Hematopoietic multipotent progenitor cell treated with erythropoietin and hydrocortisone succinate and interleukin-3 and kit ligand, for 4 days (in vitro differentiated cells): ENCODE results near the gene NPC2.

Source experiments
- DNase-seq: peaks from one replicate; pipeline ENCODE4 v3.0.0-alpha.2; 2015

Gene NPC2

GRCh38 chr14:74501691-74502090, 8.6 kb upstream of the NPC2 start:
- DNase-seq, result no peak

- DNase-seq, result peak; percentile 57
Measured at GRCh38 chr14:74501135-74501614, 8.1 kb upstream of the NPC2 start.

DNA sequence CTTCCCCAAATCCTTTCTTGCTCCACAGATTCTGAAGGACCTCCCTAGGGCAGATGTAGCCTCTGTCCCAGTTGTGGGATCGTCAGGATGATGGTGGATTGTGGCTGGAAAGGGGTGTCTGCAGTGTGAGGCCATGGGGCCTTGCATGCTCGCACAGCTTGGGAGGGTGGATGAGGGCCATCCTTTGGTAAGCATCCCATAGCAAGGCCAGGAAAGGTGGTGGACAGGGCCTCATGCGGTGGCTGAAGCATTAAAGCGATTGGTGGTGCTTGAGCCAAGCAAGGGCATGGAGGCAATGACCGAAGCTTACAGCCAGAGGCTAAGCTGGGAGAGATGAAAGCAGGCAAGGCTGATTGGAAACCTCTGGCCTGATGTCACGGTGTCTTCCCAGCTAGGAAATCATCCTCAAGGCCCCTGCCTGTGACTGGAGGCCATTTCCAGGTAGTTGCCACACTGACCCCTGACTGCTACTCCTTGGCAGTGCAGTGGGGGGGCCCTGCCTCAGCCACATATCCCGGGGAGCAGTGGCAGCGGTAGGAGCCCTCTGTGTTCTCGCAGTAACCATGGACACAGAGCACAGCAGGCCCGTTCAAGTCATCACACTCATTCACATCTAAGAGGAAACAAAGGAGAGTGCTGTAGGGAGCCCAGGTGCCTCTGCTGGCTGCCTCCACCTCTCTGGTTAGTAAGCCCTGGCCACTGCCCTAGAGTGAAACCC, 7.5 kb upstream of the NPC2 start:
- DNase-seq, result no peak

DNA sequence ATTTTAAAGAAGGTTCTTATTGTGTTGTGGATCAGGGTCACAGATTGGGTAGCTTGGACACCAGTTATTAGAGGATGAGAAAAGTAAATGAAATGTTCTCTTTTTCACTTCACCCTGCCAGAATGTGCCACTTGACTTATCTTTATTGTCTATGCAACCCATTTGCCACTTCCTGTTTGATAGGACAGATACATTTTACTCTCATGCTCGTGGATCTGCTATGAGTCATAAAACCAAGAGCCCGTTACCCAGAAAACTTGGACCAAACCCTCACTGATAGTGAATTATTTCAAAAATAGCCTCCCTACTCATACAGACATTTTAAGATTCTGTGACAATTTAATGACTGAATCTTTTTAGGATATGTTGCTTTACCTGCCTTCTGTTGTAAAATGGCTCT, 2.3 kb upstream of the NPC2 start:
- peak; percentile 89 for DNase-seq

DNA sequence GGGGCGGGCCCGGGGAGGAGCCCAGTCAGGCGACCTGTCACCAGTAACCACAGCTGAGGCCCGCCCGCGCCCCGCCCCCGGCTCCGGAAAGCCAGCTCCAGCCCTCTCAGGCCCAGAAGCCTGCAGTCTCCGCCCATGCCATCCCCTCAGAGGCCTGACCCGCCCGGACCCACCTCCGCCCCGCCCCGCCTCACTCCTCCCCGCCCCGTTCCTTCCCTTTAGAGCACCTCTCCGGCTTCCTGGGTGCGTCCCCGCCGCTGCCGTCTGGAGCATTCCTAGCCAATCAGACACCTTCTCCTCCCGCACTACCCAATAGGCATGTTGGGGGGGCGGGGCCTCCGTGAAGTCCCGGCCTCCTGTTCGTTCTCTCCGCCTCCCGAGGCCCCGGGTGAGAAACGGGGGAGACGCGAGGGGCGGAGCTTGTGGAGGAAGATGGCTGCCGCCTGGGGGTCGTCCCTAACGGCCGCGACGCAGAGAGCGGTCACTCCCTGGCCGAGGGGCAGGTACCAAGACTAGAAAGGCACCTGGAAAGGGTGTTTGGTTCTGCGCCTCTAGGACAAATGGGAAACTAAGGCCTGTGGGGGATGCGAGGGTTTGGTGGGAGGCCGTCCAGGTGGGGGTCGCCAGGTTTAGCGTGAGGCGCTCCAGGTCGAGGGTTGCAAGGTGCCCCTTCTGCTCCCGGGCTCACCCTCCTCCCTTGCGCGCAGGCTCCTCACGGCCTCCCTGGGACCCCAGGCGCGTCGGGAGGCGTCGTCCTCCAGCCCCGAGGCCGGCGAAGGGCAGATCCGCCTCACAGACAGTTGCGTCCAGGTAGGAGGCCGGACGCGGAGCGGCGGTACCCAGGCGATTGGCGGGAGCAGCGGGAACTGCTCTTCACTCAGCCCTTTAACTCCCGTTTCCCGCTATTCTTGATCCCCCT, 497 bp upstream of the NPC2 start, which contains the start of gene ISCA2:
Gene ISCA2 (plus strand): TSS at position 423 of the 919 bp plus-strand sequence. CDS start 10 bp downstream, at position 433.
- peak; percentile 100 for DNase-seq

- DNase-seq, result peak; percentile 83
Measured at GRCh38 chr14:74491956-74492775, 939 bp downstream of the NPC2 start.

GRCh38 chr14:74490486-74490885, 2.6 kb downstream of the NPC2 start:
- DNase-seq, result no peak

DNA sequence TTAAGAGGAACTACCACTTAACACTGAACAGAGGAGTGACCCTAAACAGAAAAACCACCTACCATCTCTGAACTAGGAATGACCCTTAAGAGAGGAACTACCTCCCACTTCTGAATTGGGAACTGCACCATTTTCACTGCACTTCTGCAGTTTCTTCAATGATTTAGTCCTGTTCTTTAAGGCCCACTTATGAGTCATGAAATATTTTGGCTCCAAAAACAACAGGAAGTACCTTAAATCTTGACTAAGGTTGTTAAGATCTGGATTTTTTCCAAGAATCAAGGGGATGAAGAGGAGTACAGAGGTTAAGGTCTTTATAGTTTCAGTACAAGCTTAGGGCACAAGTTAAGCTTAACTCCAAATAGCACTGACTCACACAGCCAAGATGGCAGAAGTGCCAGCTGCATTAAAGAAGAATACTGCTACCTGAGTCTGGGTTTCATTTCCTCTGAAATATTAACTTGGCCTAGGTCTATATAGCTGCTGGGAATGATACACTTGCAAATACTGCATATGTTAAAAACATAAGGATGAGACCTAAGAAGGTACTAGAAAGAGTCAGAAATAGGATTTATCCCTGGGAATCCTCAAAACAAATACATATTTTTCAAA, 4.2 kb downstream of the NPC2 start:
- DNase-seq, result no peak

DNA sequence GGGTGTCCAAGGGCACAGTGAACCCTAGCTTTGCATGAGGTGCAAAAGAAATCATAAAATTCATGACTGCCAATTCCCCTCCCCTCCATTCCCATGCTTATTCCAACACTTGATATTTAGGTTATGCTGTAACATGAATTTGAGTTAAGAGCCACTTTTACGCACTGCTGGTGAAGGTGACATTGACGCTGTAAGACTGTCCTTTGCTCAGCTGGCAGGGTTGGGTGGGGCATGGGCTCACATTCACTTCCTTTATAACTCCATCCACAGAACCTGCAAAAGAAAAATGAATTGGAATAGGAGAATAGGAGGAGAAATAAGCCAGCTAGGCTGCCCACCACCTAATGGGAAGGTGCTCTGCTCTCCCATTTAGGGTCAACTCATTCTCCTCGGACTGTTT, 6.9 kb downstream of the NPC2 start:
- DNase-seq, result no peak

- DNase-seq, result no peak
Measured at GRCh38 chr14:74483321-74483720, 9.8 kb downstream of the NPC2 start.

DNA sequence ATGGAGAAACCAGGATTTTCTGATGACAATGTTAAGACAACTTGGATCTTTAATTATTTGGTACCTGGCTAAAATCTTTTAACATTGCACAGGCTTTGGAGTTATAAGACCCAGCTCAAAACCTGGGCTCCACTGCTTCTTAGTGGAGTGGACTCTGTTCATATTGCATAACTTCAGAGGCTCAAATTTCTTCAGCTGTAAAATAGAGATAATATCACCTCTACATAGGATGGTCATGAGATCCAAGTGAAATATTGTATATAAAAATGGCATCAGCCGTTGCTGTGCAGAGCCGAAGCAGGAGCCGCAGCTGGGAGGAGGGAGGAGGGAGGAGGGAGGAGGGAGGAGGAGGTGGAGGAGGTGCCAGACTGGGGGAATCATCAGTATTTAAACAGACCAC, 10.5 kb downstream of the NPC2 start:
- DNase-seq, result no peak

- no peak for DNase-seq
Measured at GRCh38 chr14:74480046-74480445, 13.1 kb downstream of the NPC2 start.

DNA sequence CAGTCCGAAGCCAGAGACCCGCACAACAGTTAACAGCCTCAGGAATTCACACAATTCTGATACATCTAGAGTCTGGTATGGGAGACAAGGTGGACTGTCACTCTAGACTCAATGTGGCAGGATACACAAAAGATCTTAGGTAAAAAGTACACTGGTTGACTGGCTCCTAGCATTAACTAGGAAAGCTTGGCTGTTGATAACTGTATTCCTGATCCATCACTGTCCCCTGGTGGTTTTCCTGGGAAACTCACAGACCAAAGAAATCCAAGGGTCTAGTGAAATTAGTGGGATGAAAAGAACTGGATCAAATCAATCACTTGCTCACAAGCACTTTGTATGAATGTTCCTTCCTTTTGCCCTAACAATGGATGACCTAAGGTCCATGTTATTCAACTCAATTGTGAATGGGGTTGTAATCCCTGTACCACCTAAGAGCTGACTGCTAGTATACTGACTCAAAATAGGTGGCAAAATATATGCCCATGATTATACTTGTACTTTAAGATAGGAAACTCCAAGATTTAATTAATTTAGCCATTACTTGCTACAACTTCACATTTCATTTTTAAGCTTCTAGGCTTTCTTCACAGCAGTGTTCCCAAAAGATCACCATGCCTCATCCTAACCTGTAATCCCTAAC, 14.0 kb downstream of the NPC2 start:
- DNase-seq, result peak; percentile 24

GRCh38 chr14:74476607-74477006, 16.5 kb downstream of the NPC2 start:
- no peak for DNase-seq

DNA sequence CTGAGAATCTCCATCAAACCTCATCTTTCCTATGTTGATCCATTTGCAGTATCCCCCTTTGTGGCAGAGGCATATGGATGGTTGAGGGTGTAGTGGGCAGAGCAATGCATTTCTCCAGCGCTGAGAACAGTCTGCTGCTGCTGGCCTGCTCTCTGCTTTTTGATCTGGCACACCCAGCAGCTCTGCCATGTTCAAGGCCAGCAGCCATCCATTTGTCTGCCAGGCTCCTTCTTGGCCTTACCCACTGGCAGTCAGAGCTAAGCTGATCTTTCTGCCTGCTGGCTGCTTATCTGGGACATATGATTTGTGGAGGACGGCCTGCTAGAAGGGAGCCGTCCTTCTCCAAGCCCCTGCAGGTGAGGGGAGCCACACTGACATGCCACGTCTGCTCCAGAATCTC, 17.0 kb downstream of the NPC2 start:
- DNase-seq, result no peak

DNA sequence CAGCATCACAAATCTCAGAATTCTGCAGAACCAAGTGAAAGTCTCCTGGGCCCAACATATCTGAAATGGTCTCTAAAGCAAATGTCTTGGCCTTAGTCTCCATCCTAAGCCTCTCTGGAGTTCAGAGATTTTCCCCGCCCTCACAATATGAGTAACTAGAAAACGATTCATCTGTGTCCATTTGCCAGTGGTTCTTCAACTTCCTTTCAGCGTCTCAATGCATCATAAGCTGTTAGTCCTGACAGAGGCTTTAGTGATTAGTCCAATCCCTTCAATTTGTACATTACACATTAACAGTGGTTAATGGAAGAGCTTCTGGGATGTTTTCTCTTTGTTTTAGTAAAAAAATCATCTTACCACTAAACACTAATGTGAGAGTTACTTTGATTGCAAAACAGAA, 17.4 kb downstream of the NPC2 start:
- no peak for DNase-seq

GRCh38 chr14:74474376-74474775, 18.7 kb downstream of the NPC2 start:
- no peak for DNase-seq

- no peak for DNase-seq
Measured at GRCh38 chr14:74472601-74473000, 20.5 kb downstream of the NPC2 start.

GRCh38 chr14:74469548-74470518, 23.3 kb downstream of the NPC2 start:
- DNase-seq, result no peak

DNA sequence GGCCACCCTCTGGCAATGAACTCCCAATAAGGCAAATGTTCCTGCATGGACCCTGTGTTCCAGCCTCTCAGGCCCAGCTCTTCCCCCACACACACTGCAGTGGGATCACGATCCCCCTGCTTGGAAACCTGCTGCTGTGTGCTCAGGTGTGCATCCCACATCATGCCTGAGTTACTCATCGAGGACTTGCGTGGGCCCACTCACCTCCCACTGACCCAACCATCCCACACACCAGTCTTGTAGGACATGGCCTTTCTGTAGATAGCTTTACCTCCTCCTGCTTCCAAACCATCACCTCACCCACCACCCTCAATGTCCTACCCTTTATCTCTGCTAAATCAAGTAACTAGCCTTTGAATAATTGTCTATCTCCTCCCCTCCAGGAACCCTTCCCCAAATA, 24.6 kb downstream of the NPC2 start:
- DNase-seq, result no peak

DNA sequence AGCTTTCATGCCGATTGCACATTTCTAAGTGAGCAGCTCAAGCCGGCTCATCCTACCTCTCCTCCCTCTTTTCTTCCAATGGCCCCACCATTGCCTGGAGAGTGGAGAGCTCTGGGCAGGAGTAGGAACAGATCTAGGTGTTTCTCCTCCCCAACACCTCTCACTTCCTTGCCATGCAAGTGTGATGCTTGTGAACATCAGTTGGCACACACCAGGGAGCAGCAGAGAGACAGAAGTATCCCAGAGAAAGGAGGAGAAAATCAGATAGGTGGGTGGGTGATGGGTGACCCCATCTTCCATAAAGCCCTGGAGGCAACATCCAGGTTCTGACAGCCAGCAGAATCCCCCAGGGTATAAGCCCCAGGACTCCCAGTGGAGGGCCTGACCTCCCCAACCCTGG, 27.8 kb downstream of the NPC2 start:
- no peak for DNase-seq
